Endothelial cell of umbilical vein (primary cell): ENCODE measurements around the gene IGF2R. TPM values are rescaled to one million over a fixed set of nuclear protein-coding genes. Genes with fewer than 3 reads are reported as not detected.

ENCODE experiments used
- BruUV-seq: library from RNA; stranded (reverse); fragments of 400-500 nt; replicated peaks from 2 replicates; lab custom pipeline; 2021; lab: Mats Ljungman, UMichigan
- CTCF ChIA-PET: fragments of 300-600, 350-600 bp; sonication (Branson Sonifier 250); formaldehyde crosslinking; loops from one replicate; lab custom pipeline; 2021; ENCODE audit warnings: antibody characterized with exemption, inconsistent platforms; lab: Charles Lee
- POLR2A ChIA-PET: fragments of 300-600, 350-600 bp; sonication (Branson Sonifier 250); formaldehyde crosslinking; loops from one replicate; lab custom pipeline; 2021; ENCODE audit warnings: antibody characterized with exemption, inconsistent platforms; lab: Charles Lee
- DNase-seq: peaks from one replicate; pipeline ENCODE4 v3.0.0-alpha.2; 2011; ENCODE audit warnings: low read depth, low spot score
- FAIRE-seq: peaks from 2 replicates; lab custom pipeline; 2011; peaks lifted over from hg19 to GRCh38; lab: Jason Lieb, UNC
- H2AFZ ChIP-seq: 2 replicates; pipeline ENCODE4 v1.6.0; 2012; ENCODE audit warnings: low read depth, low read length, control low read depth, inconsistent platforms
- H3K27ac ChIP-seq: 2 replicates; pipeline ENCODE4 v1.5.1; 2011; ENCODE audit warnings: low read depth, mild to moderate bottlenecking, control low read depth, low read length, moderate library complexity; ENCODE audit not compliant: insufficient read depth
- H3K27me3 ChIP-seq, 2 experiments: 2 replicates each; pipeline versions ENCODE4 v1.6.0 to v1.6.1; 2011; ENCODE audit warnings: low read length in 2 of 2, mixed read lengths in 1 of 2; ENCODE audit not compliant: control insufficient read depth in 2 of 2, insufficient read depth in 2 of 2
- H3K36me3 ChIP-seq, 2 experiments: 2 replicates in 1 of 2; 3 replicates in 1 of 2; pipeline ENCODE4 v1.5.1; 2011; ENCODE audit warnings: low read length in 2 of 2, mild to moderate bottlenecking in 1 of 2, moderate library complexity in 1 of 2; ENCODE audit not compliant: control insufficient read depth in 2 of 2, insufficient read depth in 2 of 2; ENCODE audit errors: extremely low read depth in 1 of 2
- H3K4me1 ChIP-seq: 3 replicates; pipeline ENCODE4 v1.5.1; 2011; ENCODE audit warnings: mild to moderate bottlenecking, low read length; ENCODE audit not compliant: control insufficient read depth, insufficient read depth; ENCODE audit errors: extremely low read depth
- H3K4me2 ChIP-seq: 2 replicates; pipeline ENCODE4 v1.6.1; 2011; ENCODE audit warnings: low read length, control low read depth, mixed read lengths; ENCODE audit not compliant: insufficient read depth
- H3K4me3 ChIP-seq, 3 experiments: fragments of 200-600 bp in 1 of 3; sonication (generic), shearing (Covaris generic) in 1 of 3; replicated peaks in 1 of 3; 2 replicates each; pipeline ENCODE4 v1.5.1; 2011 to 2016; ENCODE audit warnings: control low read depth in 3 of 3, low read length in 3 of 3, mild to moderate bottlenecking in 2 of 3, inconsistent platforms in 1 of 3, low read depth in 1 of 3, moderate library complexity in 1 of 3; ENCODE audit not compliant: insufficient read depth in 1 of 3
- H3K79me2 ChIP-seq: 2 replicates; pipeline ENCODE4 v1.6.0; 2012; ENCODE audit warnings: low read length, inconsistent platforms; ENCODE audit not compliant: control insufficient read depth, insufficient read depth
- H3K9ac ChIP-seq: replicated peaks from 2 replicates; pipeline ENCODE3; 2011; ENCODE audit warnings: low read length, control low read depth; ENCODE audit not compliant: insufficient read depth; ENCODE audit errors: extremely low read depth
- H3K9me1 ChIP-seq: replicated peaks from 3 replicates; pipeline ENCODE4 v1.6.0; 2011; ENCODE audit warnings: mild to moderate bottlenecking, low read length; ENCODE audit not compliant: control insufficient read depth, insufficient read depth; ENCODE audit errors: extremely low read depth
- H3K9me3 ChIP-seq: replicated peaks from 2 replicates; pipeline ENCODE4 v1.5.1; 2012; ENCODE audit warnings: low read length, inconsistent platforms; ENCODE audit not compliant: control insufficient read depth, insufficient read depth
- H4K20me1 ChIP-seq: replicated peaks from 2 replicates; pipeline ENCODE3; 2011; ENCODE audit warnings: mild to moderate bottlenecking, low read length; ENCODE audit not compliant: control insufficient read depth, insufficient read depth; ENCODE audit errors: extremely low read depth
- CTCF ChIP-seq, 2 donors: IDR thresholded peaks; 1 replicate in 1 of 2; 2 replicates in 1 of 2; pipeline ENCODE4 v1.5.1; 2011; ENCODE audit warnings: low read length in 2 of 2, mild to moderate bottlenecking in 2 of 2, moderate library complexity in 2 of 2, control low read depth in 1 of 2, inconsistent platforms in 1 of 2, low read depth in 1 of 2; ENCODE audit not compliant: insufficient read depth in 1 of 2; ENCODE audit errors: extremely low read depth in 1 of 2
- FOS ChIP-seq: IDR thresholded peaks from 2 replicates; pipeline ENCODE4 v1.6.1; 2011; ENCODE audit warnings: mild to moderate bottlenecking, low read length, moderate library complexity, borderline replicate concordance; ENCODE audit not compliant: insufficient read depth
- JUN ChIP-seq: IDR thresholded peaks from 2 replicates; pipeline ENCODE4 v1.6.1; 2011; ENCODE audit warnings: borderline replicate concordance, low read depth; ENCODE audit not compliant: insufficient read length, insufficient read depth
- MAX ChIP-seq: IDR thresholded peaks from 2 replicates; pipeline ENCODE4 v1.6.1; 2011; ENCODE audit not compliant: insufficient read depth, insufficient read length
- MYC ChIP-seq: IDR thresholded peaks from one replicate; pipeline ENCODE4 v1.6.1; 2011; ENCODE audit warnings: mild to moderate bottlenecking, low read depth, low read length
- POLR2AphosphoS5 ChIP-seq: IDR thresholded peaks from 2 replicates; pipeline ENCODE4 v1.6.1; 2012; ENCODE audit warnings: low read depth, mild to moderate bottlenecking, control low read depth, low read length, moderate library complexity; ENCODE audit not compliant: insufficient read depth
- dilution Hi-C: fragments of 300-500 bp; cut with MboI; formaldehyde crosslinking; loops from one replicate; pipeline ENCODE4 v1.15.0; 2019; ENCODE audit warnings: low sequenced_read_pairs; ENCODE audit not compliant: extremely low pct_ligation_motif_present
- intact Hi-C: fragments of 100-400 bp; cut with micrococcal nuclease; formaldehyde crosslinking; loops from one replicate; pipeline ENCODE4 v1.10.0; 2022
- polyA plus RNA-seq, 4 experiments: library from polyadenylated mRNA; depleted of rRNA in 3 of 4; stranded (reverse) in 3 of 4; unstranded in 1 of 4; fragments of >200 nt; gene quantifications; 2 replicates each; pipeline versions ENCODE4 v1.2.1 to v1.2.3, GENCODE V29; 2011 to 2012; ENCODE audit warnings: missing spikeins in 1 of 4
- total RNA-seq: library from RNA; stranded (reverse); gene quantifications from 2 replicates; pipeline ENCODE4 v1.2.3, GENCODE V29; 2021

Gene IGF2R
- total and polyA plus RNA-seq, 2 donors (not counting 3 experiments of a cell fraction or from before 2014, with no cell fraction given), result 16.3 to 60.2 TPM

- Histone ChIP-seq H3K27ac (no peak overlapping the region), H3K9me1 (no peaks in the 10 kb centered on the region), H3K4me3 (no peak overlapping the region), H3K4me1 (no peaks in the 10 kb centered on the region), H3K27me3 (no peaks in the 10 kb centered on the region), H3K9me3 (no peaks in the 10 kb centered on the region), H3K79me2 (no peaks in the 10 kb centered on the region), H3K4me2 (no peak overlapping the region), H2AFZ (no peak overlapping the region), H3K9ac (no peak overlapping the region), H4K20me1 (no peaks in the 10 kb centered on the region), H3K36me3 (peaks cover 5 to 7% of the 10 kb centered on the region in 2 experiments)
- no peak for TF ChIP-seq MYC
- TF ChIP-seq MAX, result no peak
- no peak for TF ChIP-seq FOS
- TF ChIP-seq CTCF (IDR thresholded peaks at IDR 0.05; ENCODE audit: extremely low read depth in 1 of 2, insufficient read depth in 1 of 2, low read depth in 1 of 2, low read length in 2 of 2), result no peak
- TF ChIP-seq POLR2AphosphoS5, result no peak
- TF ChIP-seq JUN, result no peak
- CTCF ChIA-PET, result no interaction called here
- intact Hi-C loops (no loop called here), dilution Hi-C loops (no loop called here)
- FAIRE-seq (no peak), DNase-seq (no peak)
- no TSS peak for BruUV-seq
- POLR2A ChIA-PET, result no interaction called here
Measured at GRCh38 chr6:160034036-160034930, 65.4 kb downstream of the IGF2R start.
